Mesendoderm (in vitro differentiated cells): ENCODE results near the gene POU3F1.
A peak's percentile ranks its signal among the peaks of the same experiment; 100 is the strongest.

Experiments
- DNase-seq: peaks from one replicate; pipeline ENCODE4 v3.0.0; 2013
- H2AK5ac ChIP-seq: 2 replicates; pipeline ENCODE4 v1.6.1; 2013; ENCODE audit warnings: low read length, inconsistent platforms
- H2BK120ac ChIP-seq: 2 replicates; pipeline ENCODE4 v1.6.1; 2013; ENCODE audit warnings: low read depth, mild to moderate bottlenecking, low read length, moderate library complexity, mixed read lengths
- H2BK15ac ChIP-seq: replicated peaks from 2 replicates; pipeline ENCODE4 v1.6.1; 2013; ENCODE audit warnings: low read depth, mild to moderate bottlenecking, moderate library complexity
- H2BK5ac ChIP-seq: 2 replicates; pipeline ENCODE4 v1.6.1; 2013; ENCODE audit warnings: low read length, inconsistent platforms
- H3K18ac ChIP-seq: 2 replicates; pipeline ENCODE4 v1.6.1; 2013; ENCODE audit warnings: mild to moderate bottlenecking, low read length, mixed read lengths
- H3K23ac ChIP-seq: one replicate; pipeline ENCODE4 v1.6.1; 2013; ENCODE audit warnings: low read length
- H3K27ac ChIP-seq: 2 replicates; pipeline ENCODE4 v1.5.1; 2013; ENCODE audit warnings: low read depth, mild to moderate bottlenecking, inconsistent platforms, low read length, moderate library complexity
- H3K27me3 ChIP-seq: 2 replicates; pipeline ENCODE4 v1.6.1; 2013; ENCODE audit warnings: low read length, control low read depth, mild to moderate bottlenecking, inconsistent platforms; ENCODE audit not compliant: insufficient read depth, poor library complexity
- H3K36me3 ChIP-seq: 2 replicates; pipeline ENCODE4 v1.6.1; 2013; ENCODE audit warnings: low read length, inconsistent platforms; ENCODE audit not compliant: control insufficient read depth, insufficient read depth
- H3K4ac ChIP-seq: one replicate; pipeline ENCODE4 v1.6.1; 2013; ENCODE audit warnings: low read depth, mild to moderate bottlenecking, low read length, moderate library complexity
- H3K4me1 ChIP-seq: 2 replicates; pipeline ENCODE4 v1.6.1; 2013; ENCODE audit warnings: low read depth, low read length, inconsistent platforms; ENCODE audit not compliant: control insufficient read depth
- H3K4me2 ChIP-seq: 2 replicates; pipeline ENCODE4 v1.6.1; 2013; ENCODE audit warnings: low read length
- H3K4me3 ChIP-seq: 2 replicates; pipeline ENCODE4 v1.5.1; 2013; ENCODE audit warnings: mild to moderate bottlenecking, low read length
- H3K56ac ChIP-seq: one replicate; pipeline ENCODE4 v1.6.1; 2013; ENCODE audit warnings: low read length
- H3K79me1 ChIP-seq: 2 replicates; pipeline ENCODE4 v1.6.1; 2013; ENCODE audit warnings: low read length, inconsistent platforms
- H3K79me2 ChIP-seq: 2 replicates; pipeline ENCODE4 v1.6.1; 2013; ENCODE audit warnings: mild to moderate bottlenecking, low read length; ENCODE audit not compliant: control insufficient read depth, insufficient read depth
- H3K9ac ChIP-seq: 2 replicates; pipeline ENCODE4 v1.6.1; 2013; ENCODE audit warnings: low read length, inconsistent platforms
- H4K5ac ChIP-seq: one replicate; pipeline ENCODE4 v1.6.1; 2013; ENCODE audit warnings: low read length
- H4K8ac ChIP-seq: one replicate; pipeline ENCODE4 v1.6.1; 2013; ENCODE audit warnings: low read depth, mild to moderate bottlenecking, control low read depth, low read length, moderate library complexity
- WGBS: extraction: QIAGEN DNeasy Blood & Tissue Kit; methylation state at CpG from one replicate; pipeline ENCODE4 v1.1.7; 2013; ENCODE audit warnings: low lambda C conversion rate, missing lambda C conversion rate; ENCODE audit not compliant: insufficient coverage; ENCODE audit errors: extremely low coverage; 5-methylcytosine and 5-hydroxymethylcytosine counted together

POU3F1 gene

DNA sequence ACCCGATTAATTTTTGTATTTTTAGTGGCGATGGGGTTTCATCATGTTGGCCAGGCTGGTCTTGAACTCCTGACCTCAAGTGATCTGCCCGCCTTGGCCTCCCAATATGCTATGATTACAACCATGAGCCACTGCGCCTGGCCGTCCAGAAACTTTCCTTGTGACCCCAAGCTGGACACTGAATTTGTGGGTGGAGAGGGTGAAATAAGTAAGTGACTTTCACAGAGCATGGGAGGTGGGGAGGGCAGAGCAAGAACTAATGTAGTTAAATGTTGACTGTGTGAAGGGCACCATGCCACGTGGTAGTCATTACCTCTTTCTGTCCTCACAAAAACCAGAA, 36.8 kb downstream of the POU3F1 start:
- H3K27ac ChIP-seq, result peak overlapping the region; percentile 76
- H2BK120ac ChIP-seq, result no peak overlapping the region
- H3K79me1 ChIP-seq, result peaks cover 9% of the 10 kb centered on the region
- no peak overlapping the region for H3K18ac ChIP-seq
- no peak overlapping the region for H2BK15ac ChIP-seq
- peaks cover 10% of the 10 kb centered on the region for H3K4me1 ChIP-seq
- DNase-seq, result no peak
- H3K23ac ChIP-seq, result no peak overlapping the region
- H3K4me3 ChIP-seq, result no peak overlapping the region
- no CpG with 5 or more reads among the region's 6 CpGs for WGBS
- peaks cover 23% of the 10 kb centered on the region for H3K79me2 ChIP-seq
- H3K4me2 ChIP-seq, result no peak overlapping the region
- peak overlapping the region; percentile 19 for H3K56ac ChIP-seq
- H4K8ac ChIP-seq, result no peak overlapping the region
- H3K9ac ChIP-seq, result no peak overlapping the region
- no peaks in the 10 kb centered on the region for H3K27me3 ChIP-seq
- peak overlapping the region; percentile 62 for H3K4ac ChIP-seq
- H3K36me3 ChIP-seq, result no peaks in the 10 kb centered on the region
- H2AK5ac ChIP-seq, result peak overlapping the region; percentile 86
- H4K5ac ChIP-seq, result no peak overlapping the region
- H2BK5ac ChIP-seq, result no peak overlapping the region

DNA sequence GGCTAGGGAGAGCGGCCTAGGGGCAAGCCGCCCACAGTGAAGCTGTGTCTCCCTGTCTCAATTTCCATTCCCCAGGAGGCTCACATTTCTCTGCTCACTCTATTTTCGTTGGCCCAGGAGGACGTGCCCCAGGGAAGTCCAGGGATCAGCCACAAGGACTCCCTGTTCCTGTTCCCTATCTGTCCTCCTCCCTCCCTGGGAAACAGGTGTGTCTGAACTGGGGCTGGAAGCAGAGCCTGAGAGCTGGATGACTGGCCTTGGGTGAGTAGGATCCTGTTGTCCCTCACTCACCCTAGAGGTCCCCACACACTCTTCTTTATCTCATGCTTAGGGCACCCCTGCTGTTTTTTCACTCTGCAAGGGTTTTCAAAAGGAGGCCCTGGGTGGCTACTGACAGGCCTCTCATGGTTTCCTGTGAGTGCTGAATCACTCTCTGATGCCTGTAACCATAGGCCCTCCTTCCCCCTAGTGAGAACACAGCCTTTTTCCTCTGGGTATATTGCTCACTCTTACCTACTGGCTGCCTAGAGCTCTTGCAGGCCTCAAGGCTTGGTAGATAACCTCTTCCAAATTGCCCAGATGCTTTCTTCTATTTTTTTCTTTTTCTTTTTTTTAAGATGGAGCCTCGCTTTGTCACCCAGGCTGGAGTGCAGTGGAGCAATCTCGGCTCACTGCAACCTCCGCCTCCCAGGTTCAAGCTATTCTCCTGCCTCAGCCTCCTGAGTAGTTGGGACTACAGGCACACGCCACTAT, 37.3 kb downstream of the POU3F1 start:
- Histone ChIP-seq H3K9ac (peak overlapping the region; percentile 35), H3K36me3 (no peaks in the 10 kb centered on the region), H3K23ac (no peak overlapping the region), H2BK5ac (peak overlapping the region; percentile 33), H4K8ac (no peak overlapping the region), H2BK15ac (no peak overlapping the region), H3K27ac (peak overlapping the region; percentile 76), H3K4me3 (no peak overlapping the region), H2AK5ac (no peak overlapping the region), H3K27me3 (no peaks in the 10 kb centered on the region), H3K79me1 (peaks cover 13% of the 10 kb centered on the region), H3K18ac (peak overlapping the region; percentile 8), H3K56ac (peak overlapping the region; percentile 65), H3K4ac (peak overlapping the region; percentile 62), H3K79me2 (peaks cover 23% of the 10 kb centered on the region), H3K4me2 (no peak overlapping the region), H4K5ac (peak overlapping the region; percentile 74), H3K4me1 (peaks cover 11% of the 10 kb centered on the region), H2BK120ac (peak overlapping the region; percentile 0)
- WGBS, result no CpG with 5 or more reads among the region's 8 CpGs
- DNase-seq, result peak; percentile 89

- Histone ChIP-seq H2BK5ac (peak overlapping the region; percentile 45), H2BK120ac (no peak overlapping the region), H3K4me2 (peak overlapping the region; percentile 30), H2AK5ac (no peak overlapping the region), H3K56ac (peak overlapping the region; percentile 68), H3K4me1 (peaks cover 17% of the 10 kb centered on the region), H4K8ac (no peak overlapping the region), H4K5ac (no peak overlapping the region), H3K18ac (no peak overlapping the region), H3K9ac (peak overlapping the region; percentile 61), H3K27ac (peak overlapping the region; percentile 3), H3K4me3 (no peak overlapping the region), H3K23ac (peak overlapping the region; percentile 6), H3K27me3 (no peaks in the 10 kb centered on the region), H2BK15ac (no peak overlapping the region), H3K79me1 (peaks cover 12% of the 10 kb centered on the region), H3K79me2 (peaks cover 24% of the 10 kb centered on the region), H3K36me3 (no peaks in the 10 kb centered on the region), H3K4ac (peak overlapping the region; percentile 46)
- WGBS, result no CpG with 5 or more reads among the region's 12 CpGs
- DNase-seq, result peak; percentile 40
Observed at GRCh38 chr1:38006008-38006828, 40.4 kb downstream of the POU3F1 start.

- H3K9ac ChIP-seq, result peak within 1 kb of the TSS; percentile 96
- no peaks in the 10 kb centered on the region for H3K36me3 ChIP-seq
- H2BK15ac ChIP-seq, result no peak within 1 kb of the TSS
- peak within 1 kb of the TSS; percentile 74 for H2BK5ac ChIP-seq
- H3K27ac ChIP-seq, result peak within 1 kb of the TSS; percentile 61
- H3K4me1 ChIP-seq, result peaks cover 22% of the 10 kb centered on the region
- peak within 1 kb of the TSS; percentile 98 for H3K18ac ChIP-seq
- peak within 1 kb of the TSS; percentile 99 for H3K4me2 ChIP-seq
- no peaks in the 10 kb centered on the region for H3K27me3 ChIP-seq
- peak within 1 kb of the TSS; percentile 55 for H2BK120ac ChIP-seq
- no peak within 1 kb of the TSS for H4K5ac ChIP-seq
- peak within 1 kb of the TSS; percentile 94 for H3K56ac ChIP-seq
- peak; percentile 89 for DNase-seq
- WGBS, result no CpG with 5 or more reads among the region's 83 CpGs
- peak within 1 kb of the TSS; percentile 80 for H3K4me3 ChIP-seq
- peak within 1 kb of the TSS; percentile 48 for H3K23ac ChIP-seq
- peaks cover 24% of the 10 kb centered on the region for H3K79me2 ChIP-seq
- H3K79me1 ChIP-seq, result peaks cover 12% of the 10 kb centered on the region
- H2AK5ac ChIP-seq, result peak within 1 kb of the TSS; percentile 27
- no peak within 1 kb of the TSS for H4K8ac ChIP-seq
- peak within 1 kb of the TSS; percentile 95 for H3K4ac ChIP-seq
Observed at GRCh38 chr1:38005195-38006007, 41.2 kb downstream of the POU3F1 start, which contains the start of gene FHL3. Gene FHL3 (minus strand): TSS chr1:38005514. CDS start chr1:37999412, 6,102 bp downstream.

- Histone ChIP-seq H3K79me1 (peaks cover 12% of the 10 kb centered on the region), H3K27ac (peak overlapping the region; percentile 36), H4K5ac (no peak overlapping the region), H3K4me2 (peak overlapping the region; percentile 99), H3K4me3 (peak overlapping the region; percentile 80), H3K4ac (peak overlapping the region; percentile 95), H3K23ac (peak overlapping the region; percentile 81), H2BK120ac (peak overlapping the region; percentile 55), H3K36me3 (no peaks in the 10 kb centered on the region), H3K56ac (peak overlapping the region; percentile 94), H3K27me3 (no peaks in the 10 kb centered on the region), H2BK5ac (peak overlapping the region; percentile 74), H3K4me1 (peaks cover 31% of the 10 kb centered on the region), H3K9ac (peak overlapping the region; percentile 96), H2BK15ac (no peak overlapping the region), H3K79me2 (peaks cover 24% of the 10 kb centered on the region), H2AK5ac (peak overlapping the region; percentile 27), H3K18ac (peak overlapping the region; percentile 98), H4K8ac (no peak overlapping the region)
- peak; percentile 38 for DNase-seq
- WGBS, result no CpG with 5 or more reads among the region's 26 CpGs
Observed at GRCh38 chr1:38004284-38005108, 42.1 kb downstream of the POU3F1 start.
